Lung microvascular endothelial cell (primary cell): ENCODE results near the gene KIAA0586. TPM values are rescaled to one million over a fixed set of nuclear protein-coding genes. Genes with fewer than 3 reads are reported as not detected.
"Not testable (repeated sequence)": the region's sequence is repeated elsewhere in the genome, so short reads cannot be mapped to it uniquely, and the experiment has no call there.

ENCODE experiments used
- DNase-seq, 2 donors: peaks; one replicate each; pipeline versions ENCODE4 v3.0.0 to v3.0.0-alpha.2; 2010; ENCODE audit warnings: low read depth in 2 of 2
- total RNA-seq: library from RNA; depleted of rRNA; stranded (reverse); fragments of >200 nt; gene quantifications from 2 replicates; pipeline ENCODE4 v1.2.1, GENCODE V29; 2014

KIAA0586 gene
- 13.1 and 13.3 TPM in 2 replicates for total RNA-seq

- DNase-seq: peak; percentile 99
Observed at GRCh38 chr14:58427281-58428117, at the start of gene KIAA0586, which contains the start of gene TIMM9. Gene KIAA0586 (plus strand): TSS chr14:58427719. CDS start chr14:58428265, 546 bp downstream. Gene TIMM9 (minus strand): TSS chr14:58427531. CDS start chr14:58411945, 15,586 bp downstream.

DNA sequence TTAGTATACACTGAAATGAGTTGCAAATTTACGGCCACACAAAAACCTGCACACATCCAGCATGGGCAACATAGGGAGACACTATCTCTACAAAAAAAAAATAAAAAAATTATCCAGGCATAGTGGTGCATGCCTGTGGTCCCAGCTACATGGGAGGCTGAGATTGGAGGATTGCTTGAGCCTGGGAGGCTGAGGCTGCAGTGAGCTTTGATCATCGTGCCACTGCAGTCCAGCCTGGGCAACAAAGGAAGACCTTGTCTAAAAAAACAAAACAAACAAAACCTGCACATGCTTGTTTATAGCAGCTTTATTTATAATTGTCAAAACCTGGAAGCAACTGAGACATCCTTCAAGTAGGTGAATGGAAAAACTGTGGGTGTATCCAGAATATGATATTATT lies 36.7 kb upstream of the KIAA0586 start:
- no peak for DNase-seq

GRCh38 chr14:58395562-58395811 lies 32.0 kb upstream of the KIAA0586 start:
- DNase-seq: no peak

DNA sequence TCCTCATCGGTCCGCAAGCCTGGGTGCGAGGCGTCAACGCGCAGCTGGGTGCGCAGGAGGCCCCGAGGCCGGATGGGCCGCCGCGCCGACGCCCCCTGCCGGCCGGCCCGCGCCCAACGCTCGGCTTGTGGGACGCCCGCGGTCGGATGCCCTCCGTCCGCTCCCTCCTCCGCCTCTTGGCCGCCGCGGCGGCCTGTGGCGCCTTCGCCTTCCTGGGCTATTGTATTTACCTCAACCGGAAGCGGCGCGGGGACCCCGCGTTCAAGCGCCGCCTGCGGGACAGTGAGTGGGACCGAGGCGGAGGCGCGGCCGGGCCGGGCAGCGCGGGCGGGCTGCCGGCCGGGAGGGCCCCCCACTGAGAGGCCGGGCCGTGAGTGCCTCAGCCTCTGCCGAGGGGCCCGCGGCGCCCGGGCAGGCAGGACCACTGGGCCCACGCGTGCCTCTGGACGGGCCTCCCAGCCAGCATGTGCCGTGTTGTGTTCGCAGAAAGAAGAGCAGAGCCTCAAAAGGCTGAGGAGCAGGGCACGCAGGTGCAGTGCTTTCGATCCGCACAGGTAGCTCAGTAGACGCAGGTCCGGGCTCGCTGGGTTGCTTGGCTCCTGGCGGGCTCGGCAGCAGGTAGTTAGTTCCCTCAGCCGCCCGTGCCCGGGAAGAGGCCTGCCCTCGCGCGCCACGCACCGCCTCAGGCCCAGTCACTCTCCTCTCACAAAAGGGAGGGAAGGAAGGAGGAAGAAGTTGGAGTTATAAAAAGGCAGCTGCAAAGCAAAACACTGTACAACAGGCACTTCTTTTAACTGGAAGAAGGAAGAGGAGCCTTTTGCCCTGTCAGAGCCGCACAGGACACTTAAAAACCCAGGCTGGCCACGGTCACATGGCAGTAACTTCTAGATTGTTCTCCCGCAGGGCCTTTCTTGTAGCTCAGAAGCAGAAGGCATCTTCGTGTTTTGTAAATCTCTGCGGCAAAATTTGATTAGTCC lies 31.4 kb upstream of the KIAA0586 start, which contains the start of gene TOMM20L:
Gene TOMM20L (plus strand): TSS at position 119 of the 977 bp plus-strand sequence. CDS start 28 bp downstream, at position 147.
- DNase-seq: peak; percentile 65 to 70

GRCh38 chr14:58397156-58397555 lies 30.4 kb upstream of the KIAA0586 start:
- no peak for DNase-seq

- DNase-seq: no peak
Observed at GRCh38 chr14:58398495-58398894, 29.0 kb upstream of the KIAA0586 start.

DNA sequence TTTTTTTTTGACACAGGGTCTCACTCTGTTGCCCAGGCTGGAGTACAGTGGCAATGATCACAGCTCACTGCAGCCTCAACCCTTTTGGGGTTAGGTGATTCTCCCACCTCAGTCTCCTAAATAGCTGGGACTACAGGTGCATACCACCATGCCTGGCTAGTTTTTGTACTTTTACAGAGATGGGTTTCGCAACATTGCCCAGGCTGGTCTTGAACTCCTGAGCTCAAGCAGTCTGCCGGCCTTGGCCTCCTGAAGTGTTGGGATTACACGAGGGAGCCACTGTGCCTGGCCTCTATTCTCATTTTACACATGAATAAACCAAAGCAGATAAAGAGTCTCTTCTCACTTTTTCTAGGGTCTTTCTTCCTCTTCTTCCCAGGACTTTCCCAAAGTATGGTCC lies 28.6 kb upstream of the KIAA0586 start:
- no peak for DNase-seq

DNA sequence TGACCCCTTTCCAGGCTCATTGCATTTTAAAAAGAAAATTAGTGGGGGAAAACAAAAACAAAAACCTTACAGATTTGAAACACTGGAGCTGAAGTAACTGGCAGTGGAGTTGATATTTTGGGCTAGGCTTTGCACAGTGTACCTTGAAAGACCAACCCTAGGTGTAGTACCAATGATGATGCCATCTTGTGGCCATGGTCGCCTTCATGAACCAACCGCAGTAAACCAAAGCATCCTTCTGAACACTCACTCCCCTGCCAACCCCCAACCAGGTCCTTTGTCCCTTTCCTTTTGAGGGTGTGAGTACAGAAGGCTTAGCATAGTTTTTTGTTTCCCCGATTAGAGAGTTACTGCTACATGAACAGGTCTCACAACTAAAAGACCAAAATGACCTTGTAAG lies 25.9 kb upstream of the KIAA0586 start:
- peak in 1 of 2 donors; percentile 3 for DNase-seq

GRCh38 chr14:58408681-58409215 lies 18.8 kb upstream of the KIAA0586 start:
- no peak for DNase-seq

DNA sequence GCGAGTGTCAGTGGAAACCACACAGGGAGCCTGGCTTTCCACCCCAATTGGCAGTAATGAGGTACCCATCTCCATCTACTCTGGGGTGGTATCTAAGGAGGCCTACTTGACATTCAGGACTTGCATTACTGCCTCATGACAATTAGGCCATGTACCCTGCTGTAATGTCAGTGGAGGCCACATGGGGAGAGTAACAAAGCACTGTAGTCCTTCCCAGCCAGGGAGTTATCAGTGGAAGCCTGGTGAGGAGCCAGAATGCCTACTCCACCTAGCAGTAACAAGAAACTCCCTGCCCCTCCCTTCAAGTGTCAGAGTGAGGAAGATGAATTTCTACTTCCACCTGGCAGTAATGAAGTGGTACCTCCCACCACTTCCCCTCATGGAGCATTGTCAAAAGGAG lies 12.7 kb upstream of the KIAA0586 start:
- peak in 1 of 2 donors; percentile 6 for DNase-seq

DNA sequence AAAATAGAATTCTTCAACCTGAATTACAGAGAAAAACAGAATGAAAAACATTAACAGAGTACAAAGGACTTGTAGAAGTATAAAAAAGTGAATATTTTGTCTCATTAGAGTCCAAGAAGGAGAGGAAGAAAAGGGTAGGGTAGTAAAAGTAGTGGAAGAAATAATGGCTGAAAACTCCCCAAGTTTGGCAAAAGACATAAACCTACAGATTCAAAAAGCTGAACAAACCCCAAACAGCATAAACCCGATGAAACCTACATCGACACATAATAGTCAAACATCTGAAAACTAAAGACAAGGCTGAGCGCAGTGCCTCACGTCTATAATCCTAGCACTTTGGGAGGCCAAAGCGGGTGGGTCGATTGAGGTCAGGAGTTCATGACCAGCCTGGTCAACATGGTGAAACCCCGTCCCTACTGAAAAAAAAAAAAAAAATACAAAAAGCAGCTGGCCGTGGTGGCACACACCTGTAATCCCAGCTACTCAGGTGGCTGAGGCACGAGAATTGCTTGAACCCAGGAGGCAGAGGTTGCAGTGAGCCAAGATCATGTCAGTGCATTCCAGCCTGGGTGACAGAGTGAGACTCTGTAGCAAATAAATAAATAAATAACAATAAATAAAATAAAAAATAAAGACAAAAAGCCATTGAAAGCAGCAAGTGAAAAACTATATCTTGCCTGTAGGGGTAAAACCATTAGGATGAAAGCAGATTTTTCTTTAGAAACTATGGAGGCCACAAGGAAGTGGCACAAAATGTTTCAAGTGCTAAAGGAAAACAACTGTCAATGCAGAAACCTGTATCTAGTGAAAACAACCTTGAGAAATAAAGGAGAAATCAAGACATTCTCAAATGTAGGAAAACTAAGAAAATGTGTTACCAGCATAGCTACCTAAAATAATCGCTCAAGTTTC lies 11.6 kb upstream of the KIAA0586 start:
- DNase-seq: no peak

GRCh38 chr14:58416934-58417333 lies 10.6 kb upstream of the KIAA0586 start:
- not testable (repeated sequence) for DNase-seq

- peak; percentile 72 to 74 for DNase-seq
Observed at GRCh38 chr14:58426670-58427280, 744 bp upstream of the KIAA0586 start.

DNA sequence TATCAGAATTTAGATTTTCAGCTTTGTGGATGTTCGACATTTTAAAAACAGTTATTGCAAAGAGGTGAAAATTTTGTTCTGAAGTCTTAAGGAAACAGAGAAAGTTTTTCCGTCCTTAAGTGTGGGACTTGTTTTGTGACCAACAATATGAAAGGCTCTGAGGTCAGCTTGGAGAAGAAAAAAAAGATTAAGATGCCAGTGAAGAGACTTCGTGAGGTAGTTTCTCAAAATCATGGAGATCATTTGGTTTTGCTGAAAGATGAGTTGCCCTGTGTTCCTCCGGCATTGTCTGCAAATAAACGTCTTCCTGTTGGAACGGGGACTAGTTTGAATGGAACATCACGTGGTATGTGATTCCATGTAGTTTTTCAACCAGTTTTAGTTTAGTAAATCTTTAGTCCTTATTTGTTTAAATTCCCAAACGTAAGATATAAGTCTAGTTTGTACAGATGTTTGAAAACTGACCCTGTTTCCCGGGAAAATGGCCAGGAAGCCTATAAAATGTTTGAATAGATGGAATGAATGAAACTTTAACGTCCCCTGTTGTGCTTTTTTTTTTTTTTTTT lies 682 bp downstream of the KIAA0586 start:
- peak; percentile 70 to 76 for DNase-seq

DNA sequence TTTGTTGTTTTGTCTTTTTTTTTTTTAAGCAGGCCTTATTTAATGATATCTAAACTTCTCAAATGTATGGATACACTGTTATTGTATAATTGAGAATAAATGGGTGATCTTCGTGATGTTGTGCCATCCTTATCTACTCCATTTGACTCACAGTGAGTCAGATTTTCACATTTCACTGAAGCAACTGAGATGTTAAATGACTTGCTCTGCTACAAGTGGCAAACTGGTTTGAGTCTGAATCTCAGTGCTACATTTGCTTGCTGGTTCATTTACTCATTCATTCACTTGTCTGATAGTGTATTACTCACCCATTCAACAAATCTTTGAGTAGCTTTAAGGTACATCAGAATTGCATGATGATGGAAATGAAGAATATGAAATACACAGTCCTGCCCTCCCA lies 2.6 kb downstream of the KIAA0586 start:
- DNase-seq: peak in 1 of 2 donors; percentile 27

GRCh38 chr14:58439476-58439875 lies 12.0 kb downstream of the KIAA0586 start:
- no peak for DNase-seq

- DNase-seq: no peak
Observed at GRCh38 chr14:58444627-58445026, 17.1 kb downstream of the KIAA0586 start.

DNA sequence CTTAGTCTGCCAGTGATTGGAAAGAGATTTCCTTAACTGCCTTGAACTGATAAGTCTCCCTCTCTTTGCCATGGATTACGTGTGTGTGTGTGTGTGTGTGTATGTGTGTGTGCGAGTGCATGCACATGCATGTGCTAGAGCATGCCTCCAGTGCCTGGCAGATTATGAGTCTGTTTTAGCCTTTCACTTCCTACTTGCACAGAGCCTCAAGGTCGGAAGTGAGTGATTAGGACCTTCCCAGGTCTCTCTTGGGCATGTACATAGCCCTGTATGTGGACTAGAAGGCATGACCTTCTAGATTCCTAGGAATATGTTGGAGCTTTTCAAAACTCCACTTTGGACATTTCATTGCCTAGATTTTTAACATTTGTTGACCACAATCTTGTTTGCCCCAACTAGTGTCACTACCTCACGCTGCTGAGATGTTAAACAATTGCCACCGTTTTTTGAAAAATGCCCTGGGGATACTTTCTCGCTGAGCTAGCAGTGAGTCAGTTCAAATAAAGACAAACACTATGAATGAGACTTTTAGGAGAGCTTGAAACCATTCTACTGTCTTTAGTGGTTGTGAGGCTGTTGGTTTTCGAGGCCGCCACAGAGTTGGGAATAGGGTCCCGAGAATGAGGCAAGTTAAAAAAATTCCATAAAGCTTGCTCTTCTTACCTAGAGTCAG lies 28.2 kb downstream of the KIAA0586 start:
- DNase-seq: no peak

- DNase-seq: no peak
Observed at GRCh38 chr14:58460772-58461171, 33.3 kb downstream of the KIAA0586 start.
